Forelimb muscle (tissue), 1 donor: ENCODE data around the gene HIRA. TPM values are rescaled to one million over a fixed set of nuclear protein-coding genes. Genes with fewer than 3 reads are reported as not detected.
"Not testable (repeated sequence)": the region's sequence is repeated elsewhere in the genome, so short reads cannot be mapped to it uniquely, and the experiment has no call there.

Experiments used
- DNase-seq: peaks from one replicate; pipeline ENCODE4 v3.0.0-alpha.2; 2013; ENCODE audit warnings: low read depth
- polyA plus RNA-seq: library from polyadenylated mRNA; unstranded; fragments of 120-200 nt; gene quantifications from one replicate; pipeline ENCODE4 v1.2.1, GENCODE V29; 2013; ENCODE audit not compliant: insufficient read length

The HIRA gene
- polyA plus RNA-seq, 1 donor, result 17.4 TPM

- no peak for DNase-seq
Measured at GRCh38 chr22:19443544-19444211, 12.1 kb upstream of the HIRA start.

- DNase-seq, result no peak
Measured at GRCh38 chr22:19442166-19442565, 10.6 kb upstream of the HIRA start.

GRCh38 chr22:19440411-19441195, 9.1 kb upstream of the HIRA start:
- DNase-seq, result no peak

GRCh38 chr22:19438298-19438697, 6.8 kb upstream of the HIRA start:
- DNase-seq, result no peak

- DNase-seq, result not testable (repeated sequence)
Measured at GRCh38 chr22:19436444-19437161, 5.1 kb upstream of the HIRA start.

- no peak for DNase-seq
Measured at GRCh38 chr22:19434829-19435580, 3.5 kb upstream of the HIRA start.

- DNase-seq, result no peak
Measured at GRCh38 chr22:19434401-19434800, 2.9 kb upstream of the HIRA start.

GRCh38 chr22:19432133-19432851, 759 bp upstream of the HIRA start, which contains the start of gene MRPL40:
Gene MRPL40, plus strand, starts transcription at chr22:19432545. Its CDS starts 10 bp downstream, at chr22:19432555.
- peak; percentile 73 for DNase-seq

- DNase-seq, result no peak
Measured at GRCh38 chr22:19430890-19431541, 517 bp downstream of the HIRA start.

- no peak for DNase-seq
Measured at GRCh38 chr22:19429950-19430889, 1.3 kb downstream of the HIRA start.

GRCh38 chr22:19424186-19424500, 7.4 kb downstream of the HIRA start:
- DNase-seq, result no peak

- no peak for DNase-seq
Measured at GRCh38 chr22:19422440-19423301, 8.9 kb downstream of the HIRA start.

- no peak for DNase-seq
Measured at GRCh38 chr22:19420321-19420720, 11.2 kb downstream of the HIRA start.

- DNase-seq, result no peak
Measured at GRCh38 chr22:19419464-19420178, 11.9 kb downstream of the HIRA start.

GRCh38 chr22:19419086-19419463, 12.5 kb downstream of the HIRA start:
- DNase-seq, result no peak

- no peak for DNase-seq
Measured at GRCh38 chr22:19412923-19413322, 18.6 kb downstream of the HIRA start.

- no peak for DNase-seq
Measured at GRCh38 chr22:19412478-19412877, 19.1 kb downstream of the HIRA start.

GRCh38 chr22:19411690-19412045, 19.9 kb downstream of the HIRA start:
- DNase-seq, result no peak
